Measurements from ENCODE around the gene PALLD. TPM values are rescaled to one million over a fixed set of nuclear protein-coding genes. Genes with fewer than 3 reads are reported as not detected.

The PALLD gene
- total RNA-seq, 1 experiment from 2014 or later = 23.7 TPM

- no peaks in the 10 kb centered on the region for H3K27me3 Mint-ChIP-seq (ENCODE audit: low read depth)
- POLR2A ChIA-PET = no interaction called here
- CTCF ChIA-PET = no interaction called here
- no peak overlapping the region for H3K4me3 Mint-ChIP-seq
- peaks cover 40% of the 10 kb centered on the region for H3K4me1 Mint-ChIP-seq
- H3K9me3 Mint-ChIP-seq = no peaks in the 10 kb centered on the region
- no peak overlapping the region for H3K27ac Mint-ChIP-seq
- DNase-seq (ENCODE audit: low spot score) (no peak), ATAC-seq (no peak)
- no peaks in the 10 kb centered on the region for H3K36me3 Mint-ChIP-seq
- TF ChIP-seq OVOL2 (CRISPR knock-in tag; IDR thresholded peaks at IDR 0.05; ENCODE audit: borderline replicate concordance) (no peak), JUN (CRISPR knock-in tag; IDR thresholded peaks at IDR 0.05) (no peak), PRDM15 (CRISPR knock-in tag; IDR thresholded peaks at IDR 0.05) (no peak), RELA (CRISPR knock-in tag; IDR thresholded peaks at IDR 0.05; ENCODE audit: borderline replicate concordance) (no peak), MYBL2 (CRISPR knock-in tag; IDR thresholded peaks at IDR 0.05) (no peak), GRHL2 (CRISPR knock-in tag; IDR thresholded peaks at IDR 0.05; ENCODE audit: insufficient replicate concordance, severe bottlenecking) (no peak)
Measured at GRCh38 chr4:168648929-168649328, 152.1 kb downstream of the PALLD start.

GRCh38 chr4:168651374-168651773 is 154.5 kb downstream of the PALLD start:
- ATAC-seq (no peak; the same call in 1 of the 2 replicates), DNase-seq (ENCODE audit: low spot score) (no peak)
- POLR2A ChIA-PET = interaction anchor here (1.1 kb wide), 1 partner anchor 359 kb away, joined by 4 read pairs; the partner anchor contains the start of gene CBR4
- CTCF ChIA-PET = interaction anchor here (0.6 to 1.0 kb wide), 3 partner anchors 66 to 270 kb away, joined by 3 to 4 read pairs (median 3); no protein-coding TSS in a partner anchor
- Mint-ChIP-seq H3K27me3 (ENCODE audit: low read depth) (no peaks in the 10 kb centered on the region), H3K36me3 (no peaks in the 10 kb centered on the region), H3K4me3 (no peak overlapping the region), H3K27ac (no peak overlapping the region), H3K9me3 (no peaks in the 10 kb centered on the region), H3K4me1 (peaks cover 58% of the 10 kb centered on the region)
- TF ChIP-seq STAT6 (CRISPR knock-in tag; conservative IDR thresholded peaks at IDR 0.05; ENCODE audit: low read depth) (no peak), RELA (CRISPR knock-in tag; IDR thresholded peaks at IDR 0.05; ENCODE audit: borderline replicate concordance) (no peak), ERG (CRISPR knock-in tag; IDR thresholded peaks at IDR 0.05) (no peak), ZNF416 (CRISPR knock-in tag; IDR thresholded peaks at IDR 0.05) (no peak), CREM (CRISPR knock-in tag; IDR thresholded peaks at IDR 0.05) (no peak), FOXK1 (CRISPR knock-in tag; IDR thresholded peaks at IDR 0.05) (no peak), OVOL2 (CRISPR knock-in tag; IDR thresholded peaks at IDR 0.05; ENCODE audit: borderline replicate concordance) (no peak), USF1 (CRISPR knock-in tag; IDR thresholded peaks at IDR 0.05) (no peak), E2F4 (CRISPR knock-in tag; IDR thresholded peaks at IDR 0.05; ENCODE audit: borderline replicate concordance, low read depth) (no peak), ZNF396 (CRISPR knock-in tag; IDR thresholded peaks at IDR 0.05; ENCODE audit: borderline replicate concordance) (no peak), E2F5 (CRISPR knock-in tag; IDR thresholded peaks at IDR 0.05) (no peak), TEAD4 (CRISPR knock-in tag; IDR thresholded peaks at IDR 0.05) (no peak)
- TF ChIP-seq, protein P1, sequence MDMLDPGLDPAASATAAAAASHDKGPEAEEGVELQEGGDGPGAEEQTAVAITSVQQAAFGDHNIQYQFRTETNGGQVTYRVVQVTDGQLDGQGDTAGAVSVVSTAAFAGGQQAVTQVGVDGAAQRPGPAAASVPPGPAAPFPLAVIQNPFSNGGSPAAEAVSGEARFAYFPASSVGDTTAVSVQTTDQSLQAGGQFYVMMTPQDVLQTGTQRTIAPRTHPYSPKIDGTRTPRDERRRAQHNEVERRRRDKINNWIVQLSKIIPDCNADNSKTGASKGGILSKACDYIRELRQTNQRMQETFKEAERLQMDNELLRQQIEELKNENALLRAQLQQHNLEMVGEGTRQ (CRISPR knock-in tag; IDR thresholded peaks at IDR 0.05) = no peak

All from WTC11 (cell line).